Measurements from ENCODE around the gene P2RX4.
"Not testable (repeated sequence)": the region's sequence is repeated elsewhere in the genome, so short reads cannot be mapped to it uniquely, and the experiment has no call there.

Gene P2RX4

DNA sequence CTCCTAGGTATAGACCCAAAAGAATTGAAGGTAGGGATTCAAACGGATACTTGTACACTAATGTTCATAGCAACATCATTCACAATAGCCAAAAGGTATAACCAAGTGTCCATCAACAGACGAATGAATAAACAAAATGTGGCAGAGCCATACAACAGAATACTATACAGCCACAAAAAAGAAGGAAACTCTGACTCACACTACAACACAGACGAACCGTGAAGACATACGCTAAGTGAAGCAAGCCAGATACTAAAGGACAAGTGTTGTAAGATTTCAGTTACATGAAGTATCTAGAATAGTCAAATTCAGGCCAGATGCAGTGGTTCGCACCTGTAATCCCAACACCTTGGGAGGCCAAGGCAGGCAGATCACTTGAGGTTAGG lies 67.4 kb downstream of the P2RX4 start:
- Mint-ChIP-seq H3K27ac (no peak overlapping the region), H3K36me3 (ENCODE audit: low read depth) (peaks cover 12% of the 10 kb centered on the region), H3K4me1 (ENCODE audit: low read depth) (no peaks in the 10 kb centered on the region), H3K27me3 (ENCODE audit: low read depth) (no peaks in the 10 kb centered on the region), H3K4me3 (no peak overlapping the region), H3K9me3 (no peaks in the 10 kb centered on the region)
- DNase-seq (ENCODE audit: low spot score), result no peak

- Mint-ChIP-seq H3K36me3 (ENCODE audit: low read depth) (peaks cover 8% of the 10 kb centered on the region), H3K4me3 (no peak overlapping the region), H3K4me1 (ENCODE audit: low read depth) (no peaks in the 10 kb centered on the region), H3K27me3 (ENCODE audit: low read depth) (no peaks in the 10 kb centered on the region), H3K9me3 (no peaks in the 10 kb centered on the region), H3K27ac (no peak overlapping the region)
- no peak for DNase-seq (ENCODE audit: low spot score)
Observed at GRCh38 chr12:121278169-121279070, 68.5 kb downstream of the P2RX4 start.

DNA sequence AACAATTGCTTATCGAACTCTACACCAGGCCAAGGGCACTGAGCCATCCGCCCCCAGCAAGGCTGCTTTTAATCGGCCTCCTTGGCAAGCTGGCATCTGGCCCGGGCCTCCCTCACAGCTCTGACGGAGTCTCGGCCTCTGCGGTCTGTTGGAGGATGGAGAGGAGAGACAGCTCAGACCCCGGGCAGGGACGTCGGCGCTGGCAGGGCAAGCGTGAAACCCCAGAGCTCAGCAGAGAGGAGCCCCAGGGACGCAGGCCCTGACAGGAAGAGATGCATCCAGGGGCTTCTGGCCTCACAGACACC lies 69.1 kb downstream of the P2RX4 start:
- Mint-ChIP-seq H3K27ac (no peak overlapping the region), H3K4me1 (ENCODE audit: low read depth) (no peaks in the 10 kb centered on the region), H3K4me3 (no peak overlapping the region), H3K27me3 (ENCODE audit: low read depth) (no peaks in the 10 kb centered on the region), H3K36me3 (ENCODE audit: low read depth) (peaks cover 8% of the 10 kb centered on the region), H3K9me3 (no peaks in the 10 kb centered on the region)
- no peak for DNase-seq (ENCODE audit: low spot score)

DNA sequence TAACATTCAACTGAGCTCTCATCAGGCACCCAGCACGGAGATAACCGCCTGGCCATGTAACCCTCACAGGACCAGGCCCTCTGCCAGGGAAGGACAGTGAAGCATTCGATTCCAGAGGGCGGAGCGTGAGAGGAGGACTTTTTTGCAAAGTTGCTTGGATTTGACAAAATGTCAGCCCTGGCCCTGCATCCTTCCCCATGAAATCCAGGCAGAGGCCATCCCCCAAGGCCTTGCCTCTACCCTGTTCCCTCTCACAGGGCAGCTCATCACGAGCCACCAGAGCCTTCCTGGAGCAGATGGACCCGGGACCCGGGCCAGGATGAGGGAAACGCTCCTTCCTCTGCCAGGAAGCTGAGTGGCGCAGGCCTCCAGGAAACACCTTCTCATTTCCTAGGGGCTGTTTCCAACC lies 69.6 kb downstream of the P2RX4 start:
- H3K4me3 Mint-ChIP-seq, result no peak overlapping the region
- H3K4me1 Mint-ChIP-seq (ENCODE audit: low read depth), result no peaks in the 10 kb centered on the region
- no peak overlapping the region for H3K27ac Mint-ChIP-seq
- peaks cover 8% of the 10 kb centered on the region for H3K36me3 Mint-ChIP-seq (ENCODE audit: low read depth)
- no peak for DNase-seq (ENCODE audit: low spot score)
- H3K27me3 Mint-ChIP-seq (ENCODE audit: low read depth), result no peaks in the 10 kb centered on the region
- H3K9me3 Mint-ChIP-seq, result no peaks in the 10 kb centered on the region

- not testable (repeated sequence) for H3K27me3 Mint-ChIP-seq (ENCODE audit: low read depth); H3K4me1 Mint-ChIP-seq (ENCODE audit: low read depth); H3K9me3 Mint-ChIP-seq; H3K4me3 Mint-ChIP-seq; H3K27ac Mint-ChIP-seq; DNase-seq (ENCODE audit: low spot score); H3K36me3 Mint-ChIP-seq (ENCODE audit: low read depth)
Observed at GRCh38 chr12:121280531-121280930, 70.6 kb downstream of the P2RX4 start.

GRCh38 chr12:121281116-121281515 lies 71.2 kb downstream of the P2RX4 start:
- not testable (repeated sequence) for H3K4me3 Mint-ChIP-seq; H3K27ac Mint-ChIP-seq; DNase-seq (ENCODE audit: low spot score); H3K9me3 Mint-ChIP-seq; H3K36me3 Mint-ChIP-seq (ENCODE audit: low read depth); H3K27me3 Mint-ChIP-seq (ENCODE audit: low read depth); H3K4me1 Mint-ChIP-seq (ENCODE audit: low read depth)

DNA sequence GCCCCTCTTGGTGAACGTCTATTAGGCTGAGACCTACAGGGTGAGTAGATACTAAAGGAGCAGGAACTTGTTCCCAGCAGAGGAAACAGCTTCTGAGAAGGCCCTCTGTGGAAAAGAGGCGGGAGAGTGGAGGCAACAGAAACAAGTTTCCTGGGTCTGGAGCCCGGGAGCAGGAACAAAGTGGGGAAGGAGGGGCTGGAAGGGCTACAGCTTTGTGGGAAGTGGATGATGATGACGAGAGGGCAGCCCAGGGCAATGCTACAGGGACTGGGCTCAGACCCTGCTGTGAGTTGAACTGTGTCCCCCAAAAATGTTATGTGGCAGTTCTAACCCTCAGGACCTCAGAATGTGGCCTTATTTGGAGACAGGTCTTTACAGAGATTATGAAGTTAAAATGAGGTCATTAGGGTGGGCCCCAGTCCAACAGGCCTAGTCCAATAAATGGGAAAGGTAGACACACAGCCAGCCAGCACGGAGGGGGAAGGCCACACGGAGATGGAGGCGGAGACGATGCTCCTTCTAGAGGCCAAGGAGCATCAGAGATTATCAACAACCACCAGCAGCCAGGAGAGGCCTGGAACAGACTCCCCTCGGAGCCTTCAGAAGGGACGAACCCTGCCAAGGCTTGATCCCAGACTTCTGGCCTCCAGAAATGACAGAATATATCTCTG lies 72.3 kb downstream of the P2RX4 start:
- Mint-ChIP-seq H3K4me3 (no peak overlapping the region), H3K4me1 (ENCODE audit: low read depth) (no peaks in the 10 kb centered on the region), H3K27me3 (ENCODE audit: low read depth) (no peaks in the 10 kb centered on the region), H3K27ac (no peak overlapping the region), H3K36me3 (ENCODE audit: low read depth) (peaks cover 5% of the 10 kb centered on the region), H3K9me3 (no peaks in the 10 kb centered on the region)
- no peak for DNase-seq (ENCODE audit: low spot score)

DNA sequence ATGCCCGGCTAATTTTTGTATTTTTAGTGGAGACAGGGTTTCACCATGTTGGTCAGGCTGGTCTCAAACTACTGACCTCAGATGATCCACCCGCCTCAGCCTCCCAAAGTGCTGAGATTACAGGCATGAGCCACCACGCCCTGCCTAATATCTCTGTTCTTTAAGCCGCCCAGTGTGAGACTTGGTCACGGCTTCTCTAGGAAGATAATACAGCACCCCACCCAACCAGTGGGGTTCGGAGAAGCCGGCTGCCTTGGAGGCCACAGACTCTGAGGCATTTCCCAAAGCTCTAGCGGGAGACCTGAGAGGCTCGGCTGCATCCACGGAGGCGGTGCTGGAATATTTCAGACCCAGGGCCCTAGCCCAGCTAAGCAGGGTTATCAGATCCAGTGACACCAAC lies 73.0 kb downstream of the P2RX4 start:
- not testable (repeated sequence) for H3K4me3 Mint-ChIP-seq; H3K4me1 Mint-ChIP-seq (ENCODE audit: low read depth); H3K27ac Mint-ChIP-seq; H3K9me3 Mint-ChIP-seq; H3K27me3 Mint-ChIP-seq (ENCODE audit: low read depth); H3K36me3 Mint-ChIP-seq (ENCODE audit: low read depth); DNase-seq (ENCODE audit: low spot score)

DNA sequence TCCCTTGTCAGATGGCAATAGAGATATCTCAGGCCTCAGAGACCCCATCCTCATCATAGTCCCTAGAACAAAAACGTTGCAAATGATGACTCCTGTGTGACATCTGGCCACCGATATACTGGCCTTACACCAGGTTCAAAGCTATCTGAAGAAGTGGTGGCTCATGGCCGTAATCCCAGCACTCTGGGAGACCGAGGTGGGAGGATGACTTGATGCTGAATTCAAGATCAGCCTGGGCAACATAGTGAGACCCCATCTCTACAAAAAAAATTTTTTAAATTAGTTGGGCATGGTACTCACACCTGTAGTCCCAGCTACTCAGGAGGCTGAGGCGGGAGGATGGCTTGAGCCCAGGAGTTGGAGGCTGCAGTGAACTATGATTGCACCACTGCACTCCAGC lies 73.5 kb downstream of the P2RX4 start:
- DNase-seq (ENCODE audit: low spot score), result no peak
- H3K4me3 Mint-ChIP-seq, result no peak overlapping the region
- H3K4me1 Mint-ChIP-seq (ENCODE audit: low read depth), result no peaks in the 10 kb centered on the region
- no peaks in the 10 kb centered on the region for H3K27me3 Mint-ChIP-seq (ENCODE audit: low read depth)
- H3K9me3 Mint-ChIP-seq, result no peaks in the 10 kb centered on the region
- H3K27ac Mint-ChIP-seq, result no peak overlapping the region
- peaks cover 2% of the 10 kb centered on the region for H3K36me3 Mint-ChIP-seq (ENCODE audit: low read depth)

Measured in T-helper 2 cell treated with Interferon-gamma antibody and Interleukin-4, amounts not matched to agents 5 μg/mL and 100 μg/mL, for 36 hours (primary cell).